Peyer's patch (tissue), 4 donors: Measurements from ENCODE around the gene SPOCK3.

Source experiments
- POLR2A ChIP-seq, 2 donors: fragments of 450-650 bp; IDR thresholded peaks; one replicate each; pipeline ENCODE4 v1.5.1; 2017; ENCODE audit warnings: antibody characterized with exemption in 2 of 2, mild to moderate bottlenecking in 2 of 2, moderate library complexity in 2 of 2
- TF ChIP-seq, protein P1 (sequence below), 6 experiments: fragments of 450-650 bp in 4 of 6; fragments of 200-600 bp in 2 of 6; sonication (generic) in 1 of 6; IDR thresholded peaks; one replicate each; pipeline ENCODE4 v1.5.1; 2017 to 2019; ENCODE audit warnings: antibody characterized with exemption in 6 of 6, mild to moderate bottlenecking in 3 of 6, moderate library complexity in 1 of 6

DNA sequence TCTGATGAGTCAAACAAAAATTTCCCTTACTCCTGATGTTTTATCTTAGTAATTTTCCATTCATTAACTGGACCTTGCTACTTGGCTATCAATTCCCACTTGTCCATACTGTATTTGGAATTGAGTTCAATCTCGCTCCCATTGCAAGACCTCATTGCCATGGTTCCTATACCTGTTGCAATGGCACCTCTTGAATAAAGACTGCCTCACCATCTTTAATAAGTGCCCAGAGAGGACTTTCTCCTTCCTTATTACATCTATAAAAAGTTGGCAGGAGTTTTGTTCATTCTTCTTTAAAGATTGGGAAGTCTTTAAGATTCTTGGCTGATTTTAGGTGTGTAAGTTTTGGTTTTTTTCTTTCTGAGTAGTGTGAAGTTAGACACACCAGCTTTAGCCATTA lies 397.4 kb downstream of the SPOCK3 start:
- TF ChIP-seq, protein P1, sequence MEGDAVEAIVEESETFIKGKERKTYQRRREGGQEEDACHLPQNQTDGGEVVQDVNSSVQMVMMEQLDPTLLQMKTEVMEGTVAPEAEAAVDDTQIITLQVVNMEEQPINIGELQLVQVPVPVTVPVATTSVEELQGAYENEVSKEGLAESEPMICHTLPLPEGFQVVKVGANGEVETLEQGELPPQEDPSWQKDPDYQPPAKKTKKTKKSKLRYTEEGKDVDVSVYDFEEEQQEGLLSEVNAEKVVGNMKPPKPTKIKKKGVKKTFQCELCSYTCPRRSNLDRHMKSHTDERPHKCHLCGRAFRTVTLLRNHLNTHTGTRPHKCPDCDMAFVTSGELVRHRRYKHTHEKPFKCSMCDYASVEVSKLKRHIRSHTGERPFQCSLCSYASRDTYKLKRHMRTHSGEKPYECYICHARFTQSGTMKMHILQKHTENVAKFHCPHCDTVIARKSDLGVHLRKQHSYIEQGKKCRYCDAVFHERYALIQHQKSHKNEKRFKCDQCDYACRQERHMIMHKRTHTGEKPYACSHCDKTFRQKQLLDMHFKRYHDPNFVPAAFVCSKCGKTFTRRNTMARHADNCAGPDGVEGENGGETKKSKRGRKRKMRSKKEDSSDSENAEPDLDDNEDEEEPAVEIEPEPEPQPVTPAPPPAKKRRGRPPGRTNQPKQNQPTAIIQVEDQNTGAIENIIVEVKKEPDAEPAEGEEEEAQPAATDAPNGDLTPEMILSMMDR (IDR thresholded peaks at IDR 0.05) = no peak
- no peak for TF ChIP-seq POLR2A (IDR thresholded peaks at IDR 0.05)
